Small intestine (tissue), 7 donors: ENCODE data around the gene XBP1. TPM values are rescaled to one million over a fixed set of nuclear protein-coding genes. Genes with fewer than 3 reads are reported as not detected.

Experiments
- DNase-seq, 2 donors: peaks; one replicate each; pipeline versions ENCODE4 v3.0.0 to v3.0.0-alpha.2; 2013
- FAIRE-seq: peaks from 2 replicates; lab custom pipeline; 2012; peaks lifted over from hg19 to GRCh38; lab: Jason Lieb, UNC
- H3K27ac ChIP-seq, 3 donors: one replicate each; pipeline ENCODE4 v1.5.1; 2013; ENCODE audit warnings: low read length in 2 of 3, mild to moderate bottlenecking in 2 of 3, control low read depth in 1 of 3, inconsistent platforms in 1 of 3, low read depth in 1 of 3, moderate library complexity in 1 of 3
- H3K27me3 ChIP-seq, 3 donors: one replicate each; pipeline ENCODE4 v1.6.1; 2013; ENCODE audit warnings: low read length in 3 of 3, inconsistent platforms in 1 of 3; ENCODE audit not compliant: control insufficient read depth in 3 of 3, insufficient read depth in 3 of 3
- H3K36me3 ChIP-seq, 3 donors: one replicate each; pipeline ENCODE4 v1.6.1; 2013; ENCODE audit warnings: low read length in 3 of 3, inconsistent platforms in 1 of 3, low read depth in 1 of 3, mild to moderate bottlenecking in 1 of 3, moderate library complexity in 1 of 3; ENCODE audit not compliant: control insufficient read depth in 3 of 3, insufficient read depth in 2 of 3
- H3K4me1 ChIP-seq, 3 donors: one replicate each; pipeline ENCODE4 v1.6.1; 2013; ENCODE audit warnings: low read length in 2 of 3, inconsistent platforms in 1 of 3, low read depth in 1 of 3, mild to moderate bottlenecking in 1 of 3, moderate library complexity in 1 of 3; ENCODE audit not compliant: control insufficient read depth in 3 of 3, insufficient read depth in 2 of 3
- H3K4me3 ChIP-seq, 3 donors: one replicate each; pipeline ENCODE4 v1.5.1; 2013; ENCODE audit warnings: low read length in 3 of 3, control low read depth in 1 of 3, inconsistent platforms in 1 of 3, low read depth in 1 of 3, mild to moderate bottlenecking in 1 of 3, moderate library complexity in 1 of 3
- H3K9me3 ChIP-seq, 2 donors: one replicate each; pipeline ENCODE4 v1.6.1; 2013; ENCODE audit warnings: low read depth in 1 of 2, low read length in 1 of 2; ENCODE audit not compliant: control insufficient read depth in 2 of 2, insufficient read depth in 1 of 2
- WGBS, 3 donors: extraction: QIAGEN DNeasy Blood & Tissue Kit; methylation state at CpG; one replicate each; pipeline ENCODE4 v1.1.7; 2013; 5-methylcytosine and 5-hydroxymethylcytosine counted together
- polyA plus RNA-seq, 4 donors: library from polyadenylated mRNA; stranded (reverse) in 3 of 4; unstranded in 1 of 4; fragments of 200-250 nt in 3 of 4; fragments of 120-200 nt in 1 of 4; gene quantifications; one replicate each; pipeline versions ENCODE4 v1.2.1 to v1.2.3, GENCODE V29; 2013
- donor health status: healthy with polysubstance abuse.
- donor health status: control.
- donor health status: control.
- donor health status: Bipolar disorder and iron deficiency.
- donor health status: healthy.

XBP1 gene
- polyA plus RNA-seq, 4 donors, result 60.2 to 263 (median 173) TPM

DNA sequence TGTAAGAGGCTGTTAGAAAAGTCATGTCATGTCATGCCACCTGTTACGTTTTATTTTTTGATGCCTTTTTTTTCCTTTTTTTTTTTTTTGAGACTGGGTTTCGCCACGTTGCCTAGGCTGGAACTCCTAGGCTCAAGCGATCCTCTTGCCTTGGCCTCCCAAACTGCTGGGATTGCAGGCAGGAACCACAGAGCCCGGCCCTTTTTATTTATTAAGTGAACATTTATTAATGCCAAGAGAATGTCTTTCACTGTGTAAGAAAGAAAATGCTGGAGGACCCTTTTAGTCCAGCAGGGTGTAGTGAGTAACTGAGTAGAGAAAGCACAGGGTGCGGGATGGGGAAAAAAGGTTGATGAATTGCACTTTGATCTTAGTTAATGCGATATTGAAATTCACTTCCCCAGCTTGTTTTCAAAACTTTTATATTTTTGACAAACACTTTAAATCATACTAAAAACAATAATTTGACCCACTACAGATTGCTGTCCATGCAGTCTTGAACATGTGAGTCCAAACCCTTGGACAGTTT is 2.3 kb upstream of the XBP1 start:
- DNase-seq, result peak; percentile 50 to 56
- Histone ChIP-seq H3K27ac (peak overlapping the region in 2 of 3 donors; percentile 96 to 99), H3K36me3 (peaks cover 0 to 16% (median 0%) of the 10 kb centered on the region in 3 donors), H3K4me3 (no peak overlapping the region), H3K4me1 (peaks cover 0 to 14% (median 9%) of the 10 kb centered on the region in 3 donors), H3K27me3 (no peaks in the 10 kb centered on the region), H3K9me3 (no peaks in the 10 kb centered on the region)
- FAIRE-seq, result no peak
- 27 to 57% (median 36%) methylated on average over 7 of the region's 7 CpGs for WGBS, 3 donors

DNA sequence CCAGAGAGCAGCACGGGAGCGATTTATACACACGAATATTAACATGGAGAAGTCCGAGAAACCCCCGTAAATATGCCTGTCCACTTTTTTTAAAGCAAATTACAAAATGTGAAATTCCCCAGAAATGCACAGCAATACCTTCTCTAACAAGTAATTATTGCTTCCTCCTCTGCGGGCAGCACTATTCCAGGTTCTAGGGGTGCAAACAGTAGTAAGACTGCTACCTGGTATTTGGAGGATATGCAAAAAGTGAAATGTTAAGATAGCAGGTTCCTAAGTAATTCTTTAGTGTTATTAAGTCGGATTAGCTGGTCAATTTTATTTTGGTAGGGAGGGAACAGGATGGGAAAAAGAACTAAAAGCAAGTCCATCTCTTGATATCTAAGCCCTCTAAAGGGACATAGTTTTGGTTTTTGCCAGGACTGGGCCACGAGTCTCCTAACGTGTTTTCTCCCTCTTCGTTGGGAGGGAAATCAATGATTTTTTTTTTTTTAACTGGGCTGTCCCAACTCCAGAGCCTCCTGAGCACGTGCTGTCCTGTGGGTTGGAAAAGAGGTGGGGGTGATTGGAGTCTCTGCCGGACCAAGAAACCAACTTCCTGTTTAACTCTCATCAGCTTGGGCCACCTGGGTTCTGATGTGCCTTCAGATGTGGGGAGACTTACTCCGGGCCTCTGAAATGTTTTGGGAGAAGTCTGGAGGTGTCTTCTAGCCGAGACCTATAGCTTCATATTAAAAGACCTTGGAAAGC is 1.7 kb upstream of the XBP1 start:
- H3K27me3 ChIP-seq, result no peaks in the 10 kb centered on the region

DNA sequence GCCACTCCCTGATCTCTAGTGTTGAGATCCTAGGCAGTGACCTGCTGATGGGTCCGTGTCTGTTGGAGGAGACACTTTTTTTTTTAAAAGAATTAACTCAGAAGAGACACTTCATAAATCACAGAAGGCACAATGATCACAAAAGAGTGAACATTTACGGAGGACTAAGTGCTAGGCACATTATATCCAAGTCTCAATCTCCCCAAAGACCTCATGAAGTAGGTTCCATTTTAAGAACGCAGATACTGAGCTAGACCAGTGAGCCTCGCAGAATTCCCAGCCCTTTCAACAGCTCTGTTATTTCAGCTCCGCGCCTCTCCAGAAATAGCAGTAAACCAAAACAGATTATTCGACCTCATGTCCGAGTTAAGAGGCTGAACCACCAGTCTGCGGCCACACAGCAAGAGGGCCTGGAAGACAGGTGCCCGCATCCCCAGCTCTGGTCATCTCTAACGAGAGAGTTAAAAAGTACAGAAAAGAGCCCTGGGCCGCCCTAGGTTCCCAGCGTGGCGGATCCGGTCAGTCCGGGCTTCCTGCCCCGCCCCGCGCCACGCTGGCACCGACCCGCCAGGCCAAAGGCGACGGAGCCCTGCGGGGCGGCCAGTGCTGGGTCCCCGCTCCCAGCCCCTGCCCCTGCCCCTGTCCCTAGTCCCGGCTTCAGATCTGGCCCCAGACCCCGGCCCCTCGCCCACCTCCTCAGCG is 612 bp downstream of the XBP1 start:
- DNase-seq, result peak; percentile 63 to 79
- 0 to 1% (median 0%) methylated on average over 25 to 31 of the region's 31 CpGs for WGBS, 3 donors
- Histone ChIP-seq H3K9me3 (no peaks in the 10 kb centered on the region), H3K27me3 (no peaks in the 10 kb centered on the region), H3K4me3 (peak overlapping the region; percentile 88 to 96 (median 91)), H3K27ac (peak overlapping the region; percentile 96 to 99 (median 99)), H3K36me3 (peaks cover 14 to 27% (median 21%) of the 10 kb centered on the region in 3 donors), H3K4me1 (peaks cover 0 to 34% (median 14%) of the 10 kb centered on the region in 3 donors)
- no peak for FAIRE-seq

More for the DNA sequence above, 1.7 kb upstream of the XBP1 start:
- H3K9me3 ChIP-seq, result no peaks in the 10 kb centered on the region
- 13 to 34% (median 23%) methylated on average over 14 of the region's 14 CpGs for WGBS, 3 donors
- peaks cover 0 to 19% (median 12%) of the 10 kb centered on the region in 3 donors for H3K4me1 ChIP-seq
- peak overlapping the region in 1 of 3 donors; percentile 88 for H3K4me3 ChIP-seq
- FAIRE-seq, result no peak
- peak; percentile 47 to 57 for DNase-seq
- H3K27ac ChIP-seq, result peak overlapping the region; percentile 96 to 99 (median 99)
- peaks cover 0 to 19% (median under 1%) of the 10 kb centered on the region in 3 donors for H3K36me3 ChIP-seq

DNA sequence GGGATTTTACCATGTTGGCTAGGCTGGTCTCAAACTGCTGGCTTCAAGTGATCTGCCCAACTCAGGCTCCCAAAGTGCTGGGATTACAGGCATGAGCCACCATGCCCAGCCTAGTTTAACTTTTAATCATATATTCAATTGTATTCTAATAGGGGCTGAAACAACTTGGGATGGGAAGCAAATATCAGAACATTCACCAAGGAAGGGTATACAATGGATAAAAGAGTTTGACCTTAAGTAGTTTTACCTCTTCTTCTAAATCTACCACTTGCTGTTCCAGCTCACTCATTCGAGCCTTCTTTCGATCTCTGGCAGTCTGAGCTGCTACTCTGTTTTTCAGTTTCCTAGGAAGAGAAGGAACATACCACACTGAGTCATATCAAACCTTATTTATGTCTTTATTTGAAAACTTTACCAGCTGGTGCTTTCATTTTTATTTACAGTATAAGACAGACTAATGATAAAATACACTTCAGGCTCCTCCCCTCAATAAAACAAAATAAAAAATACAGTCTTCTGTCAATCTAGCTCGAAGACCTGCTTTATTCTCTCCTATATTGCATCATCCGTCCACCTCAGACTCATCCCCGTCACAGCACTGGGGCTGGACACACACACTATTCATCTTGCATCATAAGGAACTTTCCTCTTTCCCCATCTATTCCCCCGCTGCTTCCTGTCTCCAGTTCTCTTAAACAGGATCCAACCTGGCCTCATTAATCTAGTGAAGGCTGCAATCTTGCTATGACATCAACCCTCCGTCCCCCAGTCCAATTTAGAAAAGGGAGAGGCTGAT is 1.4 kb downstream of the XBP1 start:
- peaks cover 0 to 34% (median 14%) of the 10 kb centered on the region in 3 donors for H3K4me1 ChIP-seq
- 1 to 2% (median 2%) methylated on average over 7 of the region's 7 CpGs for WGBS, 3 donors
- no peak for FAIRE-seq

DNA sequence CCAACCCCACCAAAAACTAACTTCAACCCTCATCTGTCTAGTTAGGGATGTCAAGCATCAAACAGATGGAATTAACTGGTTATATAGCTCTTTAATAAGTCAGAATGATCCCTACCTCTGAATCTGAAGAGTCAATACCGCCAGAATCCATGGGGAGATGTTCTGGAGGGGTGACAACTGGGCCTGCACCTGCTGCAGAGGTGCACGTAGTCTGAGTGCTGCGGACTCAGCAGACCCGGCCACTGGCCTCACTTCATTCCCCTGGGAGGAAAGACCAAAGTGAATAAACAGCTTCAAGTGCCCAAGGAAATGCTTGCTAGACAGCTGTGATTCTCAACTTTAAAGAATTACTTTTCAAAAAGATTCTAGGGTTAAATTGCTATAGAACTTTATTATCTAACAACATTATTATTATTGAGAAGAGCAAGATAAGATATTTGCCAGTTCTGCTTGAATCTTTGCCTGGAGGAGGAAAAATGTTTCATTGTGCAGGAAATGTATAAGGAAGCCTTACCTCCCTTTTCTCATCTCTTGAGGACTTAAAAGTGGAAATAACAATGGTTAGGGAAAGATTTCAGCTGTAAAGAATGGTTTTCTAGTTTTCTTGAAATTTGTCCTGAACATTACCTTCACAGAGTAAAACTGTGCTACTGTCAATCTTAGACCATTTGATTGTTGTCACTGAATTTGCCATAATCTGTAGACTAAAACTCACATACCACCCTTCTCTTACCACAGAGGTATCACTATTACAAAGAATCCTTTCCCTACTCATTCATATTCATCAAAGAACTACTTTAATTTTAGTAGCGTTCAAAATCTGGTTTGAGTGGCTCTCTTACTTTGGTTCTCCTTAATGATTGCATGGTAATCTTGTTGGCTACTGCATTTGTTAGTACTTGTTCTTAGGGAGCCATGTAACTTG is 4.2 kb downstream of the XBP1 start:
- peak overlapping the region in 1 of 3 donors; percentile 48 for H3K27ac ChIP-seq
- no peak for DNase-seq
- no peaks in the 10 kb centered on the region for H3K27me3 ChIP-seq
- no peak overlapping the region for H3K4me3 ChIP-seq
- peaks cover 0 to 27% (median 7%) of the 10 kb centered on the region in 3 donors for H3K4me1 ChIP-seq
- no peak for FAIRE-seq
- peaks cover 22 to 39% (median 28%) of the 10 kb centered on the region in 3 donors for H3K36me3 ChIP-seq
- no peaks in the 10 kb centered on the region for H3K9me3 ChIP-seq
- WGBS, 3 donors, result 68 to 79% (median 72%) methylated on average over 5 of the region's 5 CpGs

More for the DNA sequence above, 1.4 kb downstream of the XBP1 start:
- Histone ChIP-seq H3K36me3 (peaks cover 20 to 29% (median 26%) of the 10 kb centered on the region in 3 donors), H3K4me3 (peak overlapping the region; percentile 88 to 96 (median 91)), H3K27me3 (no peaks in the 10 kb centered on the region), H3K9me3 (no peaks in the 10 kb centered on the region), H3K27ac (peak overlapping the region; percentile 96 to 99 (median 99))
- DNase-seq, result peak; percentile 77 to 89

DNA sequence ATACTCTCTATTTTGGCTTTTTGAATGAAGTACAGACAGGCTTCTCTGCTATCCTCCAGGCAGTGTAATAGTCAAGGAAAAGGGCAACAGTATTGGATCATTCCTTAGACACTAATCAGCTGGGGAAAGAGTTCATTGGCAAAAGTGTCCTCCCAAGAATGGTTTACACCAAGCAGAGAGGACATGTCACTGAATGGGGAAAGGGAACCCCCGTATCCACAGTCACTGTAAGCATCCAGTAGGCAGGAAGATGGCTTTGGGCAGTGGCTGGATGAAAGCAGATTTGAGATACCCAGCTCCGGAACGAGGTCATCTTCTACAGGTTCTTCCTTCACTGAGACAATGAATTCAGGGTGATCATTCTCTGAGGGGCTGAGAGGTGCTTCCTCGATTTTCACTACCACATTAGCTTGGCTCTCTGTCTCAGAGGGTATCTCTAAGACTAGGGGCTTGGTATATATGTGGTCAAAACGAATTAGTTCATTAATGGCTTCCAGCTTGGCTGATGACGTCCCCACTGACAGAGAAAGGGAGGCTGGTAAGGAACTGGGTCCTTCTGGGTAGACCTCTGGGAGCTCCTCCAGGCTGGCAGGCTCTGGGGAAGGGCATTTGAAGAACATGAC is 5.2 kb downstream of the XBP1 start:
- DNase-seq (no peak), FAIRE-seq (no peak)
- Histone ChIP-seq H3K9me3 (no peaks in the 10 kb centered on the region), H3K4me3 (no peak overlapping the region), H3K27me3 (no peaks in the 10 kb centered on the region), H3K4me1 (peaks cover 0 to 27% (median 7%) of the 10 kb centered on the region in 3 donors), H3K36me3 (peaks cover 22 to 41% (median 28%) of the 10 kb centered on the region in 3 donors), H3K27ac (peak overlapping the region in 1 of 3 donors; percentile 55)
- 54 to 76% (median 75%) methylated on average over 6 of the region's 6 CpGs for WGBS, 3 donors

DNA sequence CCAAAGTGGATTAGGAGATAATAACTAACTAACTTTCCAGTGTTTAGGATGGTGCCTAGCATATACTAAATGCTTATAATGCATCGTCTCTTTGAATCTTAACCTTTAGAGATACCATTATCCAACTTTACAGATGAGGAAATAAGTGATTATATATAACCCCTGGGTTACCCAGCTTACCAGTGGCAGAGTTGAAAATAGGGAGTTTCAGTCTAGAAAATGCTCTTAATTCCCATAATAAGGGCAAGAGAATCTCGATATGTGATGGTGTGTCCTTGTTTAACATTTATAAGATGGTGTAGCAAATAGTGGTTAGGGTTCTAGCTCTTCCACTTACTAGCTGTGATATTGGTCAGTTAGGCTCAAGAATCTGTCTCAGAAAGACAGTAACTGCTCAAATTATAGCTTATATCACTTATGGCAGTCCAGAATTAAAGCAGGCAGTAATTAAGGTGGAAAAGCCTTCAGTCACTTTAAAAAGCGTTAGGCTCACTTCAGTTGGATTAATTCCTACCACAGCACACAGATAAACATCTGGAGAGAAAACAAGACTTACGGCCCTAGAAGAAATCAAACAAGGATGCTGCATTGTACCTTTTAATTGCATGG is 6.3 kb downstream of the XBP1 start:
- DNase-seq, result no peak
- Histone ChIP-seq H3K4me1 (peaks cover 0 to 27% (median 7%) of the 10 kb centered on the region in 3 donors), H3K27me3 (no peaks in the 10 kb centered on the region), H3K36me3 (peaks cover 22 to 47% (median 28%) of the 10 kb centered on the region in 3 donors), H3K9me3 (no peaks in the 10 kb centered on the region), H3K27ac (no peak overlapping the region), H3K4me3 (no peak overlapping the region)
- FAIRE-seq, result no peak
- WGBS, 3 donors, result 45 to 64% (median 59%) methylated on average over 4 of the region's 4 CpGs
